GM23338 (cell line): ENCODE results near the gene DOK1. TPM values are rescaled to one million over a fixed set of nuclear protein-coding genes. Genes with fewer than 3 reads are reported as not detected.

Experiments used
- ATAC-seq: fragments of 200-7000 bp; cut with Tn5 transposase; 3 replicates; pipeline ENCODE4 v1.9.1; 2020
- DNase-seq: peaks from one replicate; pipeline ENCODE4 v3.0.0-alpha.2; 2015; ENCODE audit warnings: low spot score
- H2AFZ ChIP-seq: fragments of 200-600 bp; sonication (generic); 2 replicates; pipeline ENCODE4 v1.8.0; 2016; ENCODE audit warnings: antibody characterized with exemption, mild to moderate bottlenecking, moderate library complexity
- H3F3A ChIP-seq: fragments of 200-600 bp; sonication (generic); replicated peaks from 2 replicates; pipeline ENCODE4 v1.8.0; 2017; ENCODE audit warnings: antibody characterized with exemption, mixed run types, low read depth
- H3K27ac ChIP-seq: fragments of 200-600 bp; sonication (generic); 2 replicates; pipeline ENCODE4 v1.6.1; 2016; ENCODE audit warnings: low read depth
- H3K27me3 ChIP-seq: fragments of 200-600 bp; sonication (generic); 2 replicates; pipeline ENCODE4 v1.8.0; 2016; ENCODE audit warnings: mild to moderate bottlenecking, mixed run types, moderate library complexity; ENCODE audit not compliant: insufficient read depth
- H3K36me3 ChIP-seq: fragments of 200-600 bp; sonication (generic); 2 replicates; pipeline ENCODE4 v1.8.0; 2016; ENCODE audit warnings: mild to moderate bottlenecking; ENCODE audit not compliant: insufficient read depth
- H3K4me1 ChIP-seq: fragments of 200-600 bp; sonication (generic); 2 replicates; pipeline ENCODE4 v1.8.0; 2016; ENCODE audit warnings: mild to moderate bottlenecking, moderate library complexity; ENCODE audit not compliant: insufficient read depth
- H3K4me2 ChIP-seq: fragments of 200-600 bp; sonication (generic); 2 replicates; pipeline ENCODE4 v1.7.1; 2017; ENCODE audit warnings: mixed run types
- H3K4me3 ChIP-seq: fragments of 200-600 bp; sonication (generic); 2 replicates; pipeline ENCODE4 v1.6.1; 2016; ENCODE audit warnings: mixed run types
- H3K79me2 ChIP-seq: fragments of 200-600 bp; sonication (generic); replicated peaks from 2 replicates; pipeline ENCODE4 v1.8.0; 2017; ENCODE audit warnings: mild to moderate bottlenecking; ENCODE audit not compliant: insufficient read depth
- H3K9me2 ChIP-seq: fragments of 200-600 bp; sonication (generic); 2 replicates; pipeline ENCODE4 v1.8.0; 2017; ENCODE audit not compliant: insufficient read depth
- H4K20me1 ChIP-seq: fragments of 200-600 bp; sonication (generic); replicated peaks from 2 replicates; pipeline ENCODE4 v1.8.0; 2017; ENCODE audit warnings: mild to moderate bottlenecking; ENCODE audit not compliant: insufficient read depth
- H3K27ac Mint-ChIP-seq: 2 replicates; pipeline ENCODE4 v1.8.0; 2020; ENCODE audit warnings: inconsistent platforms, mild to moderate bottlenecking, moderate library complexity, mixed read lengths
- H3K27me3 Mint-ChIP-seq: 3 replicates; pipeline ENCODE4 v1.8.0; 2022; ENCODE audit warnings: low read depth, mild to moderate bottlenecking, moderate library complexity, mixed read lengths, inconsistent platforms; ENCODE audit not compliant: insufficient read depth, poor library complexity
- H3K36me3 Mint-ChIP-seq: 3 replicates; pipeline ENCODE4 v1.8.0; 2021; ENCODE audit warnings: low read depth, mild to moderate bottlenecking, inconsistent platforms, moderate library complexity, mixed read lengths
- H3K4me1 Mint-ChIP-seq: 3 replicates; pipeline ENCODE4 v1.8.0; 2020; ENCODE audit warnings: mild to moderate bottlenecking, inconsistent platforms, mixed read lengths
- H3K4me3 Mint-ChIP-seq: 3 replicates; pipeline ENCODE4 v1.8.0; 2021; ENCODE audit warnings: moderate library complexity, mild to moderate bottlenecking, inconsistent platforms, mixed read lengths
- H3K9me3 Mint-ChIP-seq: 3 replicates; pipeline ENCODE4 v1.8.0; 2020; ENCODE audit warnings: moderate library complexity, mild to moderate bottlenecking, inconsistent platforms, mixed read lengths
- CREB1 ChIP-seq: fragments of 250-450 bp; sonication (Bioruptor Pico); IDR thresholded peaks from 2 replicates; pipeline ENCODE4 v1.5.0; 2020; ENCODE audit warnings: low read depth, mild to moderate bottlenecking, moderate library complexity
- CTCF ChIP-seq, 2 experiments: fragments of 200-600 bp in 1 of 2; sonication (generic) in 1 of 2; conservative IDR thresholded peaks; 2 replicates each; pipeline versions ENCODE4 v1.5.1 to v1.6.1; 2016 to 2017; ENCODE audit warnings: antibody characterized with exemption in 2 of 2, low read depth in 2 of 2, mild to moderate bottlenecking in 2 of 2, moderate library complexity in 1 of 2
- ETS1 ChIP-seq: IDR thresholded peaks from 2 replicates; pipeline ENCODE4 v1.6.1; 2016; ENCODE audit warnings: antibody characterized with exemption
- POLR2AphosphoS5 ChIP-seq: IDR thresholded peaks from 2 replicates; pipeline ENCODE4 v1.6.1; 2016; ENCODE audit warnings: antibody characterized with exemption, low read depth
- REST ChIP-seq: IDR thresholded peaks from one replicate; pipeline ENCODE4 v1.6.1; 2018; ENCODE audit warnings: antibody characterized with exemption; ENCODE audit not compliant: unreplicated experiment
- ZNF462 ChIP-seq: fragments of 250-450 bp; sonication (Bioruptor Pico); IDR thresholded peaks from 2 replicates; pipeline ENCODE4 v1.5.0; 2020; ENCODE audit warnings: mild to moderate bottlenecking, moderate library complexity
- polyA plus RNA-seq: library from polyadenylated mRNA; unstranded; fragments of >200 nt; fragmentation: Nextera tagmentation; extraction: Ambion mirVana; gene quantifications from 2 replicates; pipeline ENCODE4 v1.2.1, GENCODE V29; 2016
- total RNA-seq: library from RNA; depleted of rRNA; stranded (reverse); fragments of >200 nt; shearing (Covaris generic); gene quantifications from 2 replicates; pipeline ENCODE4 v1.2.3, GENCODE V29; 2014

The DOK1 gene
- total and polyA plus RNA-seq, 2 experiments from 2014 or later, result 3.9 to 15.5 TPM

- no peak for TF ChIP-seq ZNF462 (CRISPR knock-in tag)
- TF ChIP-seq REST, result no peak
- TF ChIP-seq ETS1, result no peak
Measured at GRCh38 chr2:74542978-74543377, 11.5 kb upstream of the DOK1 start (continued).

- H4K20me1 ChIP-seq, result peaks cover 4% of the 10 kb centered on the region; the same call in 1 of the 2 replicates
- H3K27me3 ChIP-seq, result peaks cover 49% of the 10 kb centered on the region
- H3F3A ChIP-seq, result peaks cover 9% of the 10 kb centered on the region; the same call in 1 of the 2 replicates
- H3K4me1 Mint-ChIP-seq, result peaks cover 8% of the 10 kb centered on the region; the same call in 2 of the 3 replicates
- H3K4me3 ChIP-seq, result no peak overlapping the region
- H3K27me3 Mint-ChIP-seq, result peaks cover 28% of the 10 kb centered on the region
- no peaks in the 10 kb centered on the region for H3K9me2 ChIP-seq
- no peak overlapping the region for H3K4me2 ChIP-seq
- peaks cover 3% of the 10 kb centered on the region; the same call in 1 of the 3 replicates for H3K9me3 Mint-ChIP-seq
- TF ChIP-seq POLR2AphosphoS5 (no peak), CTCF (conservative IDR thresholded peaks at IDR 0.05; ENCODE audit: low read depth in 2 of 2) (peak in 1 of 2 experiments; percentile 19; a peak in 2 of 4 replicates), CREB1 (CRISPR knock-in tag) (no peak)
- no peak overlapping the region for H3K27ac ChIP-seq
- peaks cover 7% of the 10 kb centered on the region; the same call in 1 of the 2 replicates for H3K4me1 ChIP-seq
- no peak overlapping the region for H3K4me3 Mint-ChIP-seq
- peaks cover 5% of the 10 kb centered on the region; the same call in 1 of the 2 replicates for H3K79me2 ChIP-seq
- no peaks in the 10 kb centered on the region for H3K36me3 ChIP-seq
- ATAC-seq (no peak), DNase-seq (no peak)
- H3K36me3 Mint-ChIP-seq, result peaks cover 6% of the 10 kb centered on the region; the same call in 1 of the 3 replicates
- H2AFZ ChIP-seq, result no peak overlapping the region
- H3K27ac Mint-ChIP-seq, result no peak overlapping the region
Measured at GRCh38 chr2:74544634-74545033, 9.9 kb upstream of the DOK1 start.
